HG03457 (cell line): ENCODE data around the gene KRTAP10-2.
"Not testable (repeated sequence)": the region's sequence is repeated elsewhere in the genome, so short reads cannot be mapped to it uniquely, and the experiment has no call there.

Source experiments
- ATAC-seq: cut with Tn5 transposase; IDR thresholded peaks from one replicate; pipeline ENCODE4 v1.9.1; 2021; ENCODE audit warnings: moderate number of reproducible peaks; ENCODE audit not compliant: unreplicated experiment

The KRTAP10-2 gene, protein sequence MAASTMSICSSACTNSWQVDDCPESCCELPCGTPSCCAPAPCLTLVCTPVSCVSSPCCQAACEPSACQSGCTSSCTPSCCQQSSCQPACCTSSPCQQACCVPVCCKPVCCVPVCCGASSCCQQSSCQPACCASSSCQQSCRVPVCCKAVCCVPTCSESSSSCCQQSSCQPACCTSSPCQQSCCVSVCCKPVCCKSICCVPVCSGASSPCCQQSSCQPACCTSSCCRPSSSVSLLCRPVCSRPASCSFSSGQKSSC

DNA sequence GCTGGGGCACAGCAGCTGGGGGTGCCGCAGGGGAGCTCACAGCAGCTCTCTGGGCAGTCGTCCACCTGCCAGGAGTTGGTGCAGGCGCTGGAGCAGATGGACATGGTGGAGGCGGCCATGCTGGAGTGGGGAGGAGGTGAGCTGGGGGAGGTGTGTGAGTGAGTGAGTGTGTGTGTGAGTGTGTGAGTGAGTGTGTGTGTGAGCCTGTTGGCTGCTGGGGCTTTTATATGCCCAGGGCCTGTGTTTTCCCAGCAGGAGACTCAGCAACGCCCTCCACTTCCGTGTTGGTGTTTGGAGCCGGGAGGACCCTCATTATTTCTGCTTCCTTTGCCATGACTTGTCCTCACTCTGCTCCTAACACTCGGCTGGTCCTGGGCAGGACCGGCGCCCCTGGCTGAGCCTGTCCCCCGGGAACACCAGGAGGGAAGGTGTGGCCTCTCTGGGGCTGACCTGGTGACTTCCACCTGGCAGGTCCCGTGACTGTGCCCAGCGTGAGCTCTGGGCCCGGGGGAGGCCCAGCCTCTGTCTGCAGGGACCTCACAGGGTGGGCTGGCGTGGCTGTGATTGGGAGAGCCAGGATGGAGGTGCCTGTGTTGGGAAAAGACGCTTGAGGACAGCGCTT is at the start of gene KRTAP10-2:
KRTAP10-2 (minus strand) TSS at position 166 of the 622 bp plus-strand sequence; CDS start at position 119, 47 bp downstream.
- ATAC-seq: no peak

DNA sequence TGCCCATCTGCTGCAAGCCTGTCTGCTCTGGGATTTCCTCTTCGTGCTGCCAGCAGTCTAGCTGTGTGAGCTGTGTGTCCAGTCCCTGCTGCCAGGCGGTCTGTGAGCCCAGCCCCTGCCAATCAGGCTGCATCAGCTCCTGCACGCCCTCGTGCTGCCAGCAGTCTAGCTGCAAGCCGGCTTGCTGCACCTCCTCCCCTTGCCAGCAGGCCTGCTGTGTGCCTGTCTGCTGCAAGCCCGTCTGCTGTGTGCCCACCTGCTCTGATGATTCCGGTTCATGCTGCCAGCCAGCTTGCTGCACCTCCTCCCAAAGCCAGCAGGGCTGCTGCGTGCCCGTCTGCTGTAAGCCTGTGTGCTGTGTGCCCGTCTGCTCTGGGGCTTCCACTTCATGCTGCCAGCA is 49.8 kb upstream of the KRTAP10-2 start:
- not testable (repeated sequence) for ATAC-seq

DNA sequence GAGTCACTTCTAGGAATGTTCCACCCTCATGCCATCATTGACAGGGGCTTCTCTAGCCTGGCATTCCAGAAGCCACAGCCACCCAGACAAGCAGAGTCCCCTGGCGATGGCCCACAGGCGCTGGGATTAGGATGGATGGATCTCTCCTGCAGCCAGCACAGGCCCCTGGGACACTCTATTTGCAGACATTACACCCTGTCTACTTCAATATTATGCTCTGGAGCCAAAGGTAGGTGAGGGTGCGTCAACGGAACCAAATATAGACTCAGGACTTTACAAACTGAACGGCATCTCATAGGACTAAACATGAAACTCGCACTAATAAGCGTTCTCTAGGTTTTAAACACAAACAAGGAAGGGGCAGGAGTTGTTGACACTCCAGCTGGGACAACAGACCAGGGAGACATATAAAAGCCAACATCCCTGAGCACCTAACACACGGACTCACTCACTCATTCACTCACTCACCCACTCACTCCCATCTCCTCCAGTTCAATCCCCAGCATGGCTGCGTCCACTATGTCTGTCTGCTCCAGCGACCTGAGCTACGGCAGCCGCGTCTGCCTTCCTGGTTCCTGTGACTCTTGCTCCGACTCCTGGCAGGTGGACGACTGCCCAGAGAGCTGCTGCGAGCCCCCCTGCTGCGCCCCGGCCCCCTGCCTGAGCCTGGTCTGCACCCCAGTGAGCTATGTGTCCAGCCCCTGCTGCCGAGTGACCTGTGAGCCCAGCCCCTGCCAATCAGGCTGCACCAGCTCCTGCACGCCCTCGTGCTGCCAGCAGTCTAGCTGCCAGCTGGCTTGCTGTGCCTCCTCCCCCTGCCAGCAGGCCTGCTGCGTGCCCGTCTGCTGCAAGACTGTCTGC is 49.0 kb upstream of the KRTAP10-2 start, which contains the start of gene KRTAP10-7:
KRTAP10-7 (plus strand) TSS at position 480 of the 861 bp plus-strand sequence; CDS start at position 505, 25 bp downstream.
- ATAC-seq: not testable (repeated sequence)

DNA sequence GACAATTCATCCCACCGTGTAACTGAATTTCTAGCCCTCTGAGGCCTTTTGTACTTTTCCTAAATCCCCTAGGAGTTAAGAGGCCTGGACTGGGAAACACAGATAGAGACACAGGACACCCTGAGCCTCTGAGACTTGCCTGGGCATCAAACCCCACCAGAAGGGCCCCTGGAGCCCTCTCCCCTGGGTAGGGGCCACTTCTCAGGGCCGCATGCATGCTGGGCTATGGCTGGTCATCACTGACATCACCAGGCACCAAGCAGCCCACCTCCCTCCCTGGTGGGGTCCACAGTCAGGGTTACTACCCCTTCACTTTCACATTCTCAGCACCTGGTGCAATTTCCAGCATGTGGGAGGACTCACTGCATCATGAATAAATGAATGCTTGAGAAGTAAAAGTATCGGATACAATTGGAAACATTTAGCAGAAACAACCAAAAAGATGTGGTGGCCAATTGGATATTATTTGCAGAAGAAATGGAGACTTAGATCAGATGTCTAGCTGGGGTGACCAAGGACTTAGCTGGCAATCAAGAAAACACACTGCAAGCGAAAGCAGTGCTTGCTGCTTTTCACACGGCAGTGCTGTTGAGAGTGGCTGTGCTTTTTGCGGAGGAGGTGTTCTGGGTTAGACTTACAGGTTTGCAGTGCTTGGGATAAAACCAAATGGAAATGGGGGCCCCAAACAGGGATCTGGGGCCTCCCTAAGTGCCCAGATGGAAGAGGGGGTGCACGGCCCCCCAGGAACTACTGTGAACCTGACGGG is 48.1 kb upstream of the KRTAP10-2 start:
- no peak for ATAC-seq

DNA sequence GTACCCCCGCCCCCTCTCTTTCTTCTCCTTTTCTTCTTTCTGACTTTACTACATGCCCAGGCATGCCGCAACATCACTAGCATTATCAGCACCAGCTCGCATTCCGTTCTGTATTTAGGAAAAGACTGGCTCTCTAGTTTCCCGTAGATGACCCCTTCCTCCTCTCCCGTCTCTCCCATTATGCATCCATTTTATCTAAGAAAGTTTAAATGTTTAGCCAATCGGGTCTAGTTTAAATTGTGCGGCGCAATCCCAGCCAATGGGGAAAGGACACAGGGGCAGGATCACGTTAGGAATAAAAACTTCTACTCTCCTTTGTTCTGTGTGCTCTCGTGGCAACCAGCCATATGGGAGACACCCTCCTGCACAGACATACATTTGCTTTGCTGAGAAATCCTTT is 46.8 kb upstream of the KRTAP10-2 start:
- no peak for ATAC-seq

DNA sequence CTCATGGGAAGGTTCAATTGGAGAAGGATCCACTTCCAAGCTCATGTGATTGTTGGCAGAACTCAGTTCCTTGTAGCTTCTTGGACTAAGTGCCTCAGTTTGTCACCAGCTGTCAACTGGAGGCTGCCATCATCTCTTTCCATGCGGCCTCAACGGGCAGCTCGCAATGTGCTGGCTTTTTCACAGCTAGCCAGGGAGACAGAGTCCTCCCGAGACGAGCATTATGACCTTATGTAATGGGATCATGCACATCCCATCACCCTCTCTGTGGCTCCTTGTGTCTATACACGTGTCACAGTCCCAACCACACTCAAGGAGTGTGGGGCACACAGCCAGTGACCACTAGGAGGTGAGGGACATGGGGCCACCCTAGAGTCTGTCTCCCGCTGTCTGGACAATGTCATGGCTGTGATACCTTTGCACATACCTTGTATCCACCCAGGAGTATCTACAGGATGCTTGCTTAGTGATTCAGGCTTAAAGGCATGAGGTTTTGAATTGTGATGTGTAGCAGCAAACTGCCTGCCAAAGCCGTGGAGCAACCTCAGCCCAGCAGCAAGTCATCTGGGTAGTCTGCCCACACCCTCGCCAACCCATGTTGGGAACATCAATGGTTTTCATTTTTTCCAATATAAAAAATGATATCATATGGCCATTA is 44.9 kb upstream of the KRTAP10-2 start:
- no peak for ATAC-seq

DNA sequence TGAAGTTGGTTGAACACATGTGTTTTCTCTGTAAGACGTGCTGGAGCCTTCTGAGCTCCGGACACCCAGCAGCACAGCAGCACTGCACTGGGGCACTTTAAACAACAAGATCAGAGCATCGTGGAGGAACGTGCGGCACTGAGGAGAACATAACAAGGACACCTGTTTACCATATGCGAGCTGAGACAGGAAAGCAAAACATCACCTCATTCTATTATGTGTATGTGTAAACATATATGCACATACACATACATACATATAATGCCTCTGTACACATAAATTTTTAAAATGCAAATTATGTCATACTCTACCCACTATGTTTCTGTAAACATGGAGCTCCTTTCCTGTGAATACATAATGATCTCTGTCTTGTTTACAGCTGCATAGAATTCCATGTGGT is 44.2 kb upstream of the KRTAP10-2 start:
- ATAC-seq: no peak

DNA sequence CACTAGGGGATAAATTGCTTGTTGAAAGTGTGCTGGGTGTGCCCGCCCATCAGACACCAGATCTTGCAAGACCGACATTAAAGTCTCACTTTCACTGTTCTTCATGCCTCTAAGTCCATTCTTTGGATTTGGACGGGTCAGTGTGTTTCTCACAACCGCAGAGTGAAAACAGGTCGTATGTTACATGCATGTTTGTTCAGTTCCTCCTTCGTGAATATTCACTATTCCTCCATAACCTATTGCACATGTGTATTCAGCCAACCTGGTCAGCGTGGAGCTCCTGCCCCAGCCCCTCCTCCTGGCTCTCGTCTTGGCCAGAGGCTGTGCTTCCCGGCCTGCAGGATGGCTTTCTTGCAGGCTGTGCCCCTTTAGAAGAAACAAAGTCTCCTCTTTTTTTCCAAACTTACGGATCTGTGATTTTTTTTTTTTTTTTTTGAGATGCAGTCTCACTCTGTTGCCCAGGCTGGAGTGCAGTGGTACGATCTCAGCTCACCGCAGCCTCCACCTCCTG is 43.2 kb upstream of the KRTAP10-2 start:
- no peak for ATAC-seq

DNA sequence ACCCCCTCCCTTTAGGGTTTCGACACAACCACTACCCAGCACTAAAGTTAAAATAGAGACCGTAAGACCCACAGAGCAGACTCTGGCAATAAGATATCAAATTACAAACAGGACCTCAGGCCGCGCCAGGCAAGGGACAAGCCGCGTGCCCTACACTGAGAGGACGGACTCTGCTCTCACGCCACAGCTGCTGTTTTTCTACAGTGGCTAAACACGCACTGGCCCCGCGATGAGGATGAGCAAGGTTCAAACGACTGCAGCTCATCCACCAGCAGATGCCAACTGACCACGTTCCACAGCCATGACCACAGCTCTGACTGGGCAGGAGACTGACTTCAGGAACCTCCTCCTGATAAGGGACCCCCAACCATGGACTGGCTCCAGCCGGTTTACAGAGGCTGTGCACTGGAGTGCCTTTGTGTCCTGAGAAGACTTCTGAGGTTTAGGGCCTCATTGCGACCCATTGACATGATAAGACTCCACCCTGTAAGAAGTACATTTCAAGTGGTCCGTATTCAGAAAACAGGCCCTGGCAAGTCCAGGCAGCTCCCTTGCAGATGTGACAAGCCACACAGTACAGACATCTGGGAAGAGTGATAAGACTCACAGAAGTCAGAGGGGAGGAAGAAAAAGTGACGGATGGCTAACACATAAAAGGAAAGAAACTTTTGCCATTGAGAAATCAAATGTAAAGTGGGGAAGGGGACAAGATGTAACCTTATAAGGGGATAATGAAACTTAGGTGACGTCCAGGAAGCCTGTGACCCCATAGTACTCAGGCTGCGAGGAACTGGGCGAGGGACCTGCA is 42.5 kb upstream of the KRTAP10-2 start:
- ATAC-seq: no peak

DNA sequence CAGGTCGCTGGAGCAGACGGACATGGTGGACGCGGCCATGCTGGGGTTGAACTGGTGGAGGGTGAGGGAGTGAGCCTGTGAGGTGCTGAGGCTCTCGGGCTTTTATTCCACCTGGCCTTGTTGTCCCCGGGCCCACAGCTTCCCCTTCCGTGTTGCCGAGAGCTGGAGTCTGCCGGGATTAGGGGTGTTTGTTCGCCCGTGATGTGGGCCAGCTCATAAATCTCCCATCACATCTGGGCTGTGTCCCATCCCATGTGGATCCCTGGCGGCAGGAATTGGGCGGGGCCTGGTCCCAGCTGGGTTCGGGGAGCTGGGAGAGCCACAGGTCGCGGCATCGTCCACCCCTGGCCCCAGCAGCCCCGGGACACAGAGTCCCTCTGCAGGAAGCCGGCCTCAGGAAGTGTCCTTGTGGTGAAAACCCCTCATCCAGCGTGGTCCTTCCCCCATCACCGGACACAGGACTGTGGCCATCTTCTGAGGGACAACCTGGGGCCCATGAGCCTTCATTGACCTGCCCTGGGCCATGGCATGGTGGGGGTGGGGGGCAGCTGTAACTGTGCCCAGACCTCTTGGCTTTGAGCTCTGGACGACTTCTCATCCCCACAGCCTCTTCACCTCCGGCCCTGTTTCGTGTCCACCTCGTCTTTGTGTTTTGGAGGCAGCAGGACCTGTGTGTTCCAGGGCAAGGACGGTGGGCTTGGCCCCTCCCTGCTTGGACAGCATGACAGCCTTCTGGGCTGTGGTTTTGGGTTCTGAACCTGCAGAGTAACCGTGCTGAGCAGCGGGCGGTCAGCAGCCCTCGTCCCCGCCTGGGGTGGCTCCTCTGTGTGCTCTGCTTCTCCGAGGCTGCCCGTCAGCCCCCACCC is 41.4 kb upstream of the KRTAP10-2 start, which contains the start of gene KRTAP10-6:
KRTAP10-6 (minus strand) TSS at position 60 of the 866 bp plus-strand sequence; CDS start at position 39, 21 bp downstream.
- ATAC-seq: no peak

DNA sequence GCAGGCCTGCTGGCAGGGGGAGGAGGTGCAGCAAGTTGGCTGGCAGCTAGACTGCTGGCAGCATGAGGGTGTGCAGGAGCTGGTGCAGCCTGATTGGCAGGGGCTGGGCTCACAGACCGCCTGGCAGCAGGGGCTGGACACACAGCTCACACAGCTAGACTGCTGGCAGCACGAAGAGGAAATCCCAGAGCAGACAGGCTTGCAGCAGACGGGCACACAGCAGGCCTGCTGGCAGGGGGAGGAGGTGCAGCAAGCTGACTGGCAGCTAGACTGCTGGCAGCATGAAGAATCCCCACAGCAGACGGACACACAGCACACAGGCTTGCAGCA is 40.5 kb upstream of the KRTAP10-2 start:
- not testable (repeated sequence) for ATAC-seq

DNA sequence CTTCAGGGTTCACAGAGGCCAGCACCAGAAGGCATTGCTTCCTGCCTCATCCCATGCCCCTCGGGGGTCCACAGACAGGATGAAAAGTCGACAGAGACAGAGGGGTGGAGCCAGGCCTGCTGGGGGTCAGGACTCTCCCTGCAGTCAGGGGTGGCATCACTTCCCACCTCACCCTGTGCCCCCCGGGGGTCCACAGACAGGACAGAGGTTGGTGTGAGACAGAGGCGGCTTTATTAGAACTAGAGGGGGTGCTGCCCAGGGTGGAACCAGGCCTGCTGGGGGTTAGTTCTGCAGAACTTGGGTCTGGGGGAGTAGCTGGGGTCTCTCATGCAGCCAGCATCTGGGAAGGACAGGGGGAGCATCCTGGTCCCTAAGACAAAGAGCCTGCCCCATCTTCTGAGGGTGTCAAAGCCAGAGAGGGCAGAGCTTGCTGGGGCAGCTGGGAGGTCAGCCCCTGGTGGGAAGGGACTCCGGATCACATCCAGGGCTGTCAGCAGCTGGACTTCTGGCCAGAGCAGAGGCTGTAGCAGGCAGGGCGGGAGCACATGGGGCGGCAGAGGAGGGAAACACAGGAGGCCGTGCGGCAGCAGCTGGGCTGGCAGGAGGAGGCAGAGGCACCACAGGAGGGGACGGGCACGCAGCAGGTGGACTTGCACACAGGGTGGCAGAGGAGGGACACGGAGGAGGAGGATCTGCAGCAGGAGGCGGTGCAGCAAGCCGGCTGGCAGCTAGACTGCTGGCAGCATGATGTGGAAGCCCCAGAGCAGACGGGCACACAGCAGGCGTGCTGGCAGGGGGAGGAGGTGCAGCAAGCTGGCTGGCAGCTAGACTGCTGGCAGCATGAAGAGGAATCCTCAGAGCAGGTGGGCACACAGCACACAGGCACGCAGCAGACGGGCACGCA is 39.8 kb upstream of the KRTAP10-2 start:
- ATAC-seq: not testable (repeated sequence)

DNA sequence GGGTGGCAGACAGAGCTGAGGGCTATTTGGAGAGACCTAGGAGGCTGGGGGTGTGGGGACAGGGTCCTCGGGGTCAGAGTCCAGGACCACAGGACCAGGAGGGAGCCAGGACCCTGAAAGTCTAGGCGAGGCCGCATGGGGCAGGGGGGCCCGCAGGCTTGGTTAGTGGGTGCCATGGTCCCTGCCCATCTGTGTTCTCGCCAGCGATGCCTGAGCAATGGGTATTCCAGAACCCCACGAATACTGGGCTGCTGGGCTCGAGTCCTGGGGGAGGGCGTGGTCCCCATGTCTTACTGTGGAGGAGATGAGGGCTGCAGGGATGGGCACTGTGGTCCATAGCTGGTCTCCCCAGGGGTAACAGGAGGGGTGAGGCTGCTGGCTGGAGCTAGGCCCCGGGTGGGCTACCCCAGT is 39.0 kb upstream of the KRTAP10-2 start:
- no peak for ATAC-seq

DNA sequence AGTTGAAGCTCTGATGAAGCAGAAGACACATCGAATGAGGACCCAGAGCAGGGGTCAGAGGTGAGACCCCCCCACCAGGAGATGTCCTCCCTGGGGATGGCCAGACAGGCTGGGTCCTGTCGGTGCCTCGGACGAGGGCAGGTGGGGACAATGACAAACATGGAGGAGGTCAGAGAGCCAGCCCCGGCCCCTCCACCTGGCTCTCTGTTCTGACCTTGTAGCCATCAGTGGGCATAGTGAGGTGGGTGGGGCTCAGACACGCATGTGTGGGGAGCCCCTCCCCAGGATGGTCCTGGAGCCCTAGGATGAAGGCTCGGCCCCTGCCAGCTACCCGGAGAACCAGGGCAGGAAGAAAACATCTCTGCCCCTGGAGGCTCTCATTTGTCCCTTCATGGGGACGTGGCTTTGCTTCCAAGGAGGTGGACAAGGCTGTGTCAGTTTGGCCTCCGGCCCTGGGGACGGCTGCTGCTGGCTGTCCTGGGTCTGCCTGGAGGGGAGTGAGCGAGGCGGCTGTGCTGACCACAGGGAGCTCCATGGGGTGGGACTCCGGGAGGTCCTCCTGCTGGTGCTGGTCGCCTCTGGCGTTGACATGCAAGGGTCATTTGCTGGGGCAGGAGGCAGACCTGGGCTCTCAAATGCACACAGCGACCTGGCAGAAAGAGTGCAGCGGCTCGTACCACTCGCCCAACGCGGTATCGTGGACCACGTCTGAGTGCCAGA is 38.4 kb upstream of the KRTAP10-2 start:
- ATAC-seq: no peak

DNA sequence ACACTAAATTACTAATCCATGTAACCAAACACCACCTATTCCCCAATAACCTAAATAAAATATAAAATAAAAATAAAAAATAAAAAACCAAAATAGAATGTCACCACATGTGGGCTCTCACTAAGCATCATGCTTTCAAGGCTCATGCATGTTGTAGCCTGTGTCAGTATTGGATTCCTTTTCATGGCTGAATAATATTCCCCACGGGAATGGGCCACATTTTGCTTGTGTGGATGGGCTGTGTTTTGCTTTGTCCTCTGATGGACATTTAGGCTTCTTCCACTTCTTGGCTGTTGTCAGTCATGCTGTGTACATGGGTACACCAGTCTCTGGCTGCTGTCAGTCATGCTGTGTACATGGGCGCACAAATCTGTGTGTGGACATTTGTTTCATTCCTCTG is 37.8 kb upstream of the KRTAP10-2 start:
- ATAC-seq: no peak

DNA sequence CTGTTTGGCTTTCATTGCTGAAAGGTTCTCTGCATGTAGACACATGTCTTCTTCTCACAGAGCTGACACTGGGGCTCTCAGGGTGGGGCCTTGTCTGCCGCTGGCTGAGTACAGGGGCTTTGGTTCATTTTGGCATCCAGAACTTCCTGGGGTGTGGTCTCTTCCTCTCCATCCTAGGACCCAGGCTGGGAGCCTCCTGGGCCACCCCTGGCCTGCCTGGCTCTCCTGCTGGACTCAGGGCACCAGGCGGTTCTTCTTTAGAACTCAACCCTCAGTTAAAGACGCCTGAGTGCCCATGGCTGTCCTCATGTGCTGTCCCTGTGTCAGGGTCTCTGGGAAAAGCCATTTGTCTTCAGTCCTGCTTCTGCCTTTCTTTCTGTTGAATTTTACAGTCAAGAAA is 34.6 kb upstream of the KRTAP10-2 start:
- ATAC-seq: no peak

DNA sequence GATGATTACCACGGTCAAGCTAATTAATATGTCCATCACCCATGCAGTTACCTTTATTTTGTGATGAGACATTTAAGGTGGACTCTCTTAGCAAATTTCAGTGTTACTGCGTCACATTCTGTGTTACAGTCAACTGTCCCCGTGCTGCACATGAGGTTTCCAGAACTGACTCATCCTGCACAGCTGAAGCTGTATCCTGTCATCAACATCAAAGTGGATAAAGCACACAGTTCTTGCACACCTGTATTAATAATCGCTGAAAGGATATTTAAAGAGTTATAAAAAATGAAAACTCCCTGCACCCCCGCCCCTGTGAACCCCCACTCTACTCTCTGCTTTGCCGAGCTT is 32.5 kb upstream of the KRTAP10-2 start:
- no peak for ATAC-seq
